C1 segment of cervical spinal cord (tissue), 14 donors: ENCODE data around the gene GPAT2.
"Not testable (repeated sequence)": the region's sequence is repeated elsewhere in the genome, so short reads cannot be mapped to it uniquely, and the experiment has no call there.

Source experiments
- DNase-seq, 14 donors: peaks; one replicate each; lab custom pipeline; 2025; lab: John Stamatoyannopoulos, UW

Gene GPAT2

GRCh38 chr2:96023701-96024100, 11.0 kb downstream of the GPAT2 start:
- DNase-seq = not testable (repeated sequence)

DNA sequence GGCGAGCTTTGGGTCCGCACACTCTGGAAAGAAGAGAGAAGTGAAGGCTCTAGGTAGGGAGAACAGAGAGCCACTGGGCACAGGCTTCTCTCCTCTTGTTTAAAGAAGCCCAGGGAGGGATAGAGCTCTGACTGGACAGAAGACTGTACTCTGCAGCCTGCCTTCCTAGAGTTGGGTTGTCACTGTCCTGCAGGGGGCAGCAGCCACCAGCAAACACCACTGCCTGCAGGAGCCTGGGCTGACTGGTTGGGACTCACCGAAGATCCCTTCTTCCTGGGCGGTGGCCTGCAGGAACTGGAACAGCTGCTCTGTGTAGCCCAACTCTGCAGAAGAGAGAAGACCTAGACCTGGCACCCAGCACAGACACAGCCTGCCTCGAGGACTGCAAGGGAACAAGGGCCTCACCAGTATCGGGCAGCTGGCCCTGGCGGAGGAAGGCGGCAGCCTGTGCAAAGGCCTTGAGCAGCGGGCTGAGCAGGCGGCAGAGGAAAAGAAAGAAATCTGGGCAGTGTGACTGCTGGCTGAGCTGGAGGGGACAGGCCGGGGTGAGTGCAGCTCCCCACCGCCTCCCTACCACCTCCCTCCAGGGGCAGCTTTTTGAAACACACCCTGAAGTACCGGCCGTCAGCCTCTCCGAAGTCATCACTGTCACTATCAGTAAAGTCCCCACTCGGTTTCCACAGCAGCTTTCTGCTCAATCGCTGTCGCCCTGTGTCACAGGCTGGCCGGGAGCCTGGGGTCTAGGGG, 11.8 kb downstream of the GPAT2 start:
- not testable (repeated sequence) for DNase-seq

DNA sequence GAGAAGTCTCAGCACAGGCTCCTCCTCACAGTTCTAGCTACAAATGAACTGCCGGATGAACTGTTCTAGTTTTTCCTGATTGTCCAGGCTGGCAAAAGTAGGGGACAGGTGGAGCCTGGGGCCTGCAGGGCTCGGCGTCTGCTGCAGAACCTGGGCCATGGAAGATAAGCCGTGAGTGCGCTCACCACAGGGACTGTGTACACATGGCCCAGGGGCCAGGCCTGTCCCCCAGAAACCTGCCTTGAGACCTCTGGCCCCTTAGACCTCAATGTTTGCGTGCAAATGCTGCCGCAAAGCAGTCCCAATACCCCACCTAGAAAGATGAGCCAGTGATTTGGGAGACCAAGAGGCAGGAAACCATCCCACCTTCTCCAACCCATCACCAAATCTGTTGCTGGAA, 12.6 kb downstream of the GPAT2 start:
- not testable (repeated sequence) for DNase-seq

GRCh38 chr2:96021142-96021541, 13.6 kb downstream of the GPAT2 start:
- not testable (repeated sequence) for DNase-seq

- not testable (repeated sequence) for DNase-seq
Observed at GRCh38 chr2:96019909-96020590, 14.7 kb downstream of the GPAT2 start.

- DNase-seq = not testable (repeated sequence)
Observed at GRCh38 chr2:96016321-96016720, 18.4 kb downstream of the GPAT2 start.

DNA sequence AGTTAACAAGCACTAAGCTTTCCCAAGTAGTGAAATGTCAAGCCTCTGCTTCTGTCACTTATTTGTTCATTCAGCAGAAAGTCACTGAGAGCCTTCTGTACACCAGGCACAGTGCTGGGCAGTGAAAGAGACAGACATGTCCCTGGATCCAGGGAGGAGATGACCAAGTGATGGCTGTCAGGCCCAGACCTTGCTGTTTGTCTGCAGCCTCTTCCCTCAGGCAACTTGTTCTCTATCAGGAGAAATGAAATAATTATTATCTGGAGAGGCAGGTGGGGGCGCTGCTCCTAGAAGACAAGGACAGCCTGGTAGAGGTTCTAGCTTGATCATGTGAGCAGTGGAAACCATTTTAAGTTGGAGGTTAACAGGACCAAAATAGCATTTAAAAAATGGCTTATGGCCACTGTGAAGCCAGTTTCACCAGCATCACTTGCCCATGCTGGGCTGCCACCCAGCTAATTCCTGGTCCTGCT, 21.9 kb downstream of the GPAT2 start:
- not testable (repeated sequence) for DNase-seq

GRCh38 chr2:96012086-96012791, 22.5 kb downstream of the GPAT2 start:
- not testable (repeated sequence) for DNase-seq

DNA sequence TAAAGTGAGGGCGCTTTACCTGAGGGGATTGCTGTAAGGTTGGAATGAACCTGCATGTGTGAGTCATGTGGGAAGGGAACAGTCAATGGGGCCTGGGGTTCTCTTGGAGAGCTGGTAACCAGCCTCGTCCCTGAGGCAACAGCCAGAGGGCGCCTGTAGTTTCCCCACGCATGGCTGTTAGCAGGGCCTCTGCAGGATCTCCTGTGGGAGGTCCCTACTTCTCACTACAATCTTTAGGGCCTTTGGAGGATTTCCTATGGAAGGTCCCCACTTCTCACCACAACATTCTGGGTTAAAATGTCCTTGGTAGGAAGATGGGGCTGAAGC, 23.6 kb downstream of the GPAT2 start:
- DNase-seq = not testable (repeated sequence)

GRCh38 chr2:96010320-96011128, 24.2 kb downstream of the GPAT2 start:
- not testable (repeated sequence) for DNase-seq

DNA sequence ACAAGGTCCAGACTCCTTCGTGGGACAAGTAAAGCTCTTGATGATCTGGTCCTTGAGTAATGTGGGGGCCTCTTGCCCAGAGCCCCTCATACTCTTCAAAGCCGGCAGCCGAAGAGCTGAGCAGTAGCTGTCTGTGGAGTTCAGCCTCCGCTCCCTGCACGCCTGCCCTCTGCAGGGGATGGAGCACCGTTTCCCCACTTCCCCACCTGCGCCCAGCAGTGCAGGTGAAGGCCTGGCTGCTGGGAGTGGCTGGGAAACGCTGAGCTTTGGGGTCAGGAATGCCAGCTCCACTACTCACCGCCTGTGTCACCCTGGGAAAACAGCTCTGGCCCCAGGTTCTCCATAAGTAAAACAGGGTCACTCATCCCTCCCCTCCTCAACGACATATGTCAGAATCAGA, 24.9 kb downstream of the GPAT2 start:
- not testable (repeated sequence) for DNase-seq

- not testable (repeated sequence) for DNase-seq
Observed at GRCh38 chr2:96008051-96008450, 26.7 kb downstream of the GPAT2 start.

GRCh38 chr2:96006248-96006647, 28.5 kb downstream of the GPAT2 start:
- DNase-seq = not testable (repeated sequence)

DNA sequence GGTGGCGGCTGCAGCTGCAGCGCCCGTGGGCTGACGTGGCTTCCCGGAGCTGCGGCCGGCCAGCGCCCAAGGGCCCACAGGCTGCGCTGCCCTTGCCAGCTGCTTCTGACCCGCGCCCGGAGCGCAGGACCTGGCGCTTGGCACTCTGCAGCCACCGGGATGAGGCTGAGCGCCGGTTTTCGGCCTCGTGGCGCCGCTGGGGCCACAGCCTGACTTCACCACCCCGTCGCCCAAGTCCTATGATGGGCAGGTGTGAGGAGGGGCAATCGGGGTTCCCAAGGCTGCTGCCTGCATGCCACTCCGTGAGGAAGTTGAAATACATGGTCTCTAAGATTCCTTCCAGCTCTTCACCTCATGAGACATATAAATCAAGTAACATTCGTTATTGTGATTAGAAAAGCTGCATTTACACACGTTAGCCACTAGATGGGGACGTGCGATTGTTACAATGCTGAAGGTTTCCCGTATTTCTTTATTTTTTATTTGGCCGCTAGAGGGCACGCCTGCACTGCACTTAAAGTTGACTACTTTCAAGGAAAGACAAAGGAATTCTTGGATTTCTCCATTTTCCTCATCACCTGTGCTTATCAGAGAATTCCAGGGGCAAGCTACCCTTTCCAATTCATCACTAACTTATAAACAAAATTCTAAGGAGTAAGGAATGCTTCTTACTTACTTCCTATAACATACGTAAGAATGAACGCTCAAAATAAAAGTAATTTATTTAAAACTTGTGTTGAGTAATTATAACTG, 42.0 kb downstream of the GPAT2 start:
- DNase-seq = not testable (repeated sequence)

DNA sequence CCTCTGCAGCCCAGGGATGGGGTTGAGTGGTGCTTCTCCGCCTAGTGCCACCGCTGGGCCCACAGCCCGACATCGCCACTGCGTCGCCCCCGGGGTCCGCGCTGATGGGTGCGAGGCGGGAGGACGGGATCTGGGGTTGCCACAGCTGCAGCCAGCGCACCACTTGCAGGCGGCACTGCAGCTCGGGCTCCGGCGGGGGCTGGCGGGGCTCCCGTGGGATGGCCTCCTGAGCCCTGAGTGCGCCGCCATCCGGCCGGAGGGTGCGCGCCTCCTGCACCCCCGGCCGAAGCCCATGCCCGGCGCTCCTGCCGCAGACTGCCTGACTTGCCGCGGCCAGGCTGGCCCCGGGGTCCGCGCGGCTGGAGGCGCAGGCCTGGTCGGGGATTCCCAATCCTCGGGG, 42.6 kb downstream of the GPAT2 start:
- not testable (repeated sequence) for DNase-seq

DNA sequence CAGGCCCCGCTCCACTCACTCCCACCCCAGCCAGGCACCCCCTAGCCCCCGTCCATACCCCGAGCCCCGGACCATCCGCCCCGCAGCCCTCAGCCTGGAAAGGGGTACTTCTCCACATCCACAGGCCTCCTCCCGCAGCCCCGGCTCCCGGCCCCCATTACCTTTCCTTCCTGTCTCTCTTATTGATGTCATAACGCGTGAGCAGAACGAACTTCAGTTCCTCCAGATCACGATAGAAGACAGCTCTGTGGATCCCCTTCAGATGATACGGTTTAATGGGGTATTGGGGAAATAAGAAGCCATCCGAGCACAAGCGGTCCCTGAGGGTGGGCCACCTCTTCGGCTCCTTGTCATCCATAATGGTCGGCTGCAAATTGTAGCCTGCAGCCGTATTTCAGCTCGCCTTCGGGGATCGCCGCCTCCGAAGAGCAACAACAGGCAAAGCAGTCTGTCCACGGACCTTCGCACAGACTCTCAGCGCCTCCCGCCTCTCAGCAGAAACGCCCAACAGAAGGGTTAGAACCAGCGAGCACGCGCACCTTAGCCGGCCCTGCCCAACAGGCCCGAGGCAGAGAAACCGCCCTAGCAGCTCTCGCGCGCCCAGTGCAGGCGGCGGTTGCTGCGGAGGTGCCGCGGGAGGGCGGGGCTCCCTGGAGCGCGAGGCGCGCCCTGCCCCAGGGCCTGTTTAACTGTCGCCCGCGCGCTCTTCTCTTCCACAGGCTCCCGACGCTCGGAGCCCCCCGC, 43.2 kb downstream of the GPAT2 start, which contains the start of gene ANKRD36C:
Gene ANKRD36C (minus strand): TSS at position 474 of the 744 bp plus-strand sequence. CDS start 116 bp downstream, at position 358.
- DNase-seq = not testable (repeated sequence)

DNA sequence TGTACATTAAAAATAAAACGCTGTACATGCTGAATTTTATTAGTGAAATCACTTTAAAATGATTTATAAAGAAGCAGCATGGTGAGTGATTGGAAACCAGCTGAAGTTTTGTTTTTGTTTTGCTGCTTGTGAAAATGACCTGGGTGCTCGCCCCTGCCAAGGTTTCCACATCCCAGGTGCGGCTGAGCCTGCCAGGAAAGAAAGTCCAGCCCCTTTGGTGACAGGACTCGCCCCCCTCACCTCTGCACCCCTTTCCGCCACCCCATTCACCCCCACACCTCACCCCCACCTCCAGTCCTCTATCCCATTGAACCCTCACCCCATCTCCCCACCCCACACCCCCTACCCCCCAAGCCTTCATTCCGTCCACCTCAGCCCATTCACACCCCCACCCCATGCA, 43.8 kb downstream of the GPAT2 start:
- DNase-seq = not testable (repeated sequence)
